ENCODE measurements around the gene COL4A1.

- no peak for TF ChIP-seq NFIC (IDR thresholded peaks at IDR 0.05)
- no peak for TF ChIP-seq FOXM1 (IDR thresholded peaks at IDR 0.05; ENCODE audit: borderline replicate concordance, low read depth)
- TF ChIP-seq TEAD4 (IDR thresholded peaks at IDR 0.05): no peak
Observed at GRCh38 chr13:110109140-110109783, 197.7 kb downstream of the COL4A1 start.

Data from Ishikawa (cell line).